ENCODE measurements around the gene FAM120A. TPM values are rescaled to one million over a fixed set of nuclear protein-coding genes. Genes with fewer than 3 reads are reported as not detected.

Gene FAM120A
- total RNA-seq, 1 experiment from 2014 or later = 70.5 TPM

GRCh38 chr9:93492327-93492726 is 40.8 kb downstream of the FAM120A start:
- H3K4me1 ChIP-seq (ENCODE audit: control insufficient read depth, insufficient read depth, low read length) = no peaks in the 10 kb centered on the region
- no peak overlapping the region for H3K27ac ChIP-seq (ENCODE audit: low read length)
- TF ChIP-seq SIN3A (IDR thresholded peaks at IDR 0.05; ENCODE audit: borderline replicate concordance, insufficient read depth, low read depth, low read length) (no peak), TCF7L2 (IDR thresholded peaks at IDR 0.05; ENCODE audit: low read depth, low read length) (no peak), REST (IDR thresholded peaks at IDR 0.05; ENCODE audit: insufficient read depth in 1 of 2, low read depth in 2 of 2, low read length in 1 of 2) (no peak), CTCF (IDR thresholded peaks at IDR 0.05) (no peak), POLR2AphosphoS5 (IDR thresholded peaks at IDR 0.05; ENCODE audit: low read depth, low read length) (no peak)
- H3K27me3 ChIP-seq (ENCODE audit: control insufficient read depth, insufficient read depth, low read length) = no peaks in the 10 kb centered on the region
- no peak for ATAC-seq
- intact Hi-C loops (cut with micrococcal nuclease; ENCODE audit: unreplicated experiment) (no loop called here), in situ Hi-C loops (cut with HindIII; ENCODE audit: low pct_unique_long_range_greater_than_20kb, low sequenced_read_pairs) (no loop called here)
- BruUV-seq (replicated peaks) = no TSS peak
- CTCF ChIA-PET = interaction anchor here (0.7 kb wide), 1 partner anchor 19 kb away, joined by 17 read pairs; no protein-coding TSS in a partner anchor
- H3K9me3 ChIP-seq (ENCODE audit: control insufficient read depth, insufficient read depth, low read depth, low read length) = no peaks in the 10 kb centered on the region
- peaks cover 3% of the 10 kb centered on the region for H3K36me3 ChIP-seq (ENCODE audit: control insufficient read depth, insufficient read depth, low read length)
- POLR2A ChIA-PET = no interaction called here
- no peak overlapping the region for H3K4me3 ChIP-seq (ENCODE audit: low read depth in 2 of 2, low read length in 2 of 2)
- DNase-seq (ENCODE audit: low read depth, low spot score) = no peak

GRCh38 chr9:93493949-93494348 is 42.5 kb downstream of the FAM120A start:
- in situ Hi-C loops (cut with HindIII; ENCODE audit: low pct_unique_long_range_greater_than_20kb, low sequenced_read_pairs) = no loop called here
- intact Hi-C loops (cut with micrococcal nuclease; ENCODE audit: unreplicated experiment) = no loop called here

More at GRCh38 chr9:93493949-93494348, 42.5 kb downstream of the FAM120A start:
- no peak for ATAC-seq
- CTCF ChIA-PET = no interaction called here
- H3K27me3 ChIP-seq (ENCODE audit: control insufficient read depth, insufficient read depth, low read length) = no peaks in the 10 kb centered on the region
- peaks cover 4% of the 10 kb centered on the region for H3K36me3 ChIP-seq (ENCODE audit: control insufficient read depth, insufficient read depth, low read length)
- no peaks in the 10 kb centered on the region for H3K4me1 ChIP-seq (ENCODE audit: control insufficient read depth, insufficient read depth, low read length)
- H3K27ac ChIP-seq (ENCODE audit: low read length) = no peak overlapping the region
- H3K9me3 ChIP-seq (ENCODE audit: control insufficient read depth, insufficient read depth, low read depth, low read length) = no peaks in the 10 kb centered on the region
- DNase-seq (ENCODE audit: low read depth, low spot score) = no peak
- BruUV-seq (replicated peaks) = no TSS peak
- POLR2A ChIA-PET = no interaction called here
- TF ChIP-seq POLR2AphosphoS5 (IDR thresholded peaks at IDR 0.05; ENCODE audit: low read depth, low read length) (no peak), REST (IDR thresholded peaks at IDR 0.05; ENCODE audit: insufficient read depth in 1 of 2, low read depth in 2 of 2, low read length in 1 of 2) (no peak), CTCF (IDR thresholded peaks at IDR 0.05) (no peak)
- H3K4me3 ChIP-seq (ENCODE audit: low read depth in 2 of 2, low read length in 2 of 2) = no peak overlapping the region
